Right lobe of liver (tissue), 4 donors: ENCODE results near the gene BPIFB4.

Experiments
- CTCF ChIP-seq, 4 donors: fragments of 200-600 bp in 3 of 4; fragments of 450-650 bp in 1 of 4; IDR thresholded peaks; one replicate each; pipeline versions ENCODE4 v1.5.1 to v1.8.0; 2016 to 2022; ENCODE audit warnings: antibody characterized with exemption in 4 of 4, mild to moderate bottlenecking in 2 of 4
- POLR2A ChIP-seq: fragments of 450-650 bp; IDR thresholded peaks from one replicate; pipeline ENCODE4 v1.6.1; 2017; ENCODE audit warnings: antibody characterized with exemption, mild to moderate bottlenecking
- donor health status: DM: no; HTN: no; CAD: no.
- donor health status: DM: no; HTN: no; CAD: no.
- donor health status: DM: no; HTN: yes; CAD: no.

- TF ChIP-seq CTCF (IDR thresholded peaks at IDR 0.05): no peak
- no peak for TF ChIP-seq POLR2A
These were observed 29.2 kb downstream of the BPIFB4 start for GRCh38 chr20:33108661-33109060.
